SK-N-SH treated with all-trans-retinoic acid at 6 μM for 48 hours (cell line): ENCODE results near the gene DLX1.

ENCODE experiments used
- ATAC-seq: fragments of 200-7000 bp; cut with Tn5 transposase; 3 replicates; pipeline ENCODE4 v1.9.1; 2020; ENCODE audit warnings: mild to moderate bottlenecking, moderate library complexity
- ARNTL ChIP-seq: fragments of 450-650 bp; formaldehyde crosslinking; IDR thresholded peaks from 2 replicates; pipeline ENCODE4 v1.5.0; 2020; ENCODE audit warnings: low read depth, mild to moderate bottlenecking, moderate library complexity, borderline replicate concordance
- GLIS3 ChIP-seq: fragments of 250-450 bp; sonication (Bioruptor Pico); IDR thresholded peaks from 2 replicates; pipeline ENCODE4 v1.5.0; 2020; ENCODE audit warnings: mild to moderate bottlenecking, moderate library complexity
- ISL1 ChIP-seq: fragments of 250-450 bp; sonication (Bioruptor Pico); IDR thresholded peaks from 2 replicates; pipeline ENCODE4 v2.1.2; 2022; ENCODE audit warnings: mild to moderate bottlenecking, moderate library complexity
- PPARA ChIP-seq: fragments of 250-450 bp; sonication (Bioruptor Pico); IDR thresholded peaks from 2 replicates; pipeline ENCODE4 v1.5.0; 2020; ENCODE audit warnings: mild to moderate bottlenecking, borderline replicate concordance
- RARB ChIP-seq: fragments of 250-450 bp; sonication (Bioruptor Pico); IDR thresholded peaks from 2 replicates; pipeline ENCODE4 v1.8.0; 2021; ENCODE audit warnings: mild to moderate bottlenecking, moderate library complexity
- SNAI2 ChIP-seq: fragments of 250-450 bp; sonication (Bioruptor Pico); IDR thresholded peaks from 2 replicates; pipeline ENCODE4 v1.5.0; 2020; ENCODE audit warnings: mild to moderate bottlenecking, moderate library complexity
- TCF4 ChIP-seq: fragments of 250-450 bp; sonication (Bioruptor Pico); IDR thresholded peaks from 2 replicates; pipeline ENCODE4 v1.8.0; 2021; ENCODE audit warnings: mild to moderate bottlenecking, moderate library complexity, borderline replicate concordance
- TOX ChIP-seq: fragments of 250-450 bp; sonication (Bioruptor Pico); IDR thresholded peaks from 2 replicates; pipeline ENCODE4 v1.8.0; 2021; ENCODE audit warnings: mild to moderate bottlenecking, moderate library complexity, borderline replicate concordance
- ZC3H10 ChIP-seq: fragments of 250-450 bp; sonication (Bioruptor Pico); IDR thresholded peaks from 2 replicates; pipeline ENCODE4 v1.5.1; 2021; ENCODE audit warnings: mild to moderate bottlenecking, moderate library complexity
- ZFP30 ChIP-seq: fragments of 450-650 bp; formaldehyde crosslinking; IDR thresholded peaks from 2 replicates; pipeline ENCODE4 v1.5.0; 2022; ENCODE audit warnings: mild to moderate bottlenecking, moderate library complexity
- ZNF565 ChIP-seq: fragments of 450-650 bp; formaldehyde crosslinking; conservative IDR thresholded peaks from 2 replicates; pipeline ENCODE4 v1.5.0; 2020; ENCODE audit warnings: low read depth, mild to moderate bottlenecking, moderate library complexity
- ZNF70 ChIP-seq: fragments of 450-650 bp; formaldehyde crosslinking; IDR thresholded peaks from 2 replicates; pipeline ENCODE4 v1.5.0; 2020; ENCODE audit warnings: mild to moderate bottlenecking, moderate library complexity
- ZNF8 ChIP-seq: fragments of 450-650 bp; formaldehyde crosslinking; IDR thresholded peaks from 2 replicates; pipeline ENCODE4 v1.5.0; 2020; ENCODE audit warnings: mild to moderate bottlenecking, moderate library complexity
- TF ChIP-seq, protein P1 (sequence below): fragments of 250-450 bp; sonication (Bioruptor Pico); IDR thresholded peaks from 2 replicates; pipeline ENCODE4 v1.8.0; 2020; ENCODE audit warnings: mild to moderate bottlenecking, moderate library complexity, borderline replicate concordance
- TF ChIP-seq, protein P2 (sequence below): fragments of 250-450 bp; sonication (Bioruptor Pico); IDR thresholded peaks from 2 replicates; pipeline ENCODE4 v1.8.0; 2021; ENCODE audit warnings: low read depth, mild to moderate bottlenecking, moderate library complexity, borderline replicate concordance
- TF ChIP-seq, protein P3 (sequence below): fragments of 250-450 bp; sonication (Bioruptor Pico); IDR thresholded peaks from 2 replicates; pipeline ENCODE4 v1.5.1; 2021; ENCODE audit warnings: mild to moderate bottlenecking, moderate library complexity
- TF ChIP-seq, protein P4 (sequence below): fragments of 250-450 bp; sonication (Bioruptor Pico); IDR thresholded peaks from 2 replicates; pipeline ENCODE4 v1.5.1; 2020; ENCODE audit warnings: low read depth, mild to moderate bottlenecking, moderate library complexity
- TF ChIP-seq, protein P5 (sequence below): fragments of 250-450 bp; sonication (Bioruptor Pico); IDR thresholded peaks from 2 replicates; pipeline ENCODE4 v1.5.0; 2020; ENCODE audit warnings: mild to moderate bottlenecking, moderate library complexity

The DLX1 gene

DNA sequence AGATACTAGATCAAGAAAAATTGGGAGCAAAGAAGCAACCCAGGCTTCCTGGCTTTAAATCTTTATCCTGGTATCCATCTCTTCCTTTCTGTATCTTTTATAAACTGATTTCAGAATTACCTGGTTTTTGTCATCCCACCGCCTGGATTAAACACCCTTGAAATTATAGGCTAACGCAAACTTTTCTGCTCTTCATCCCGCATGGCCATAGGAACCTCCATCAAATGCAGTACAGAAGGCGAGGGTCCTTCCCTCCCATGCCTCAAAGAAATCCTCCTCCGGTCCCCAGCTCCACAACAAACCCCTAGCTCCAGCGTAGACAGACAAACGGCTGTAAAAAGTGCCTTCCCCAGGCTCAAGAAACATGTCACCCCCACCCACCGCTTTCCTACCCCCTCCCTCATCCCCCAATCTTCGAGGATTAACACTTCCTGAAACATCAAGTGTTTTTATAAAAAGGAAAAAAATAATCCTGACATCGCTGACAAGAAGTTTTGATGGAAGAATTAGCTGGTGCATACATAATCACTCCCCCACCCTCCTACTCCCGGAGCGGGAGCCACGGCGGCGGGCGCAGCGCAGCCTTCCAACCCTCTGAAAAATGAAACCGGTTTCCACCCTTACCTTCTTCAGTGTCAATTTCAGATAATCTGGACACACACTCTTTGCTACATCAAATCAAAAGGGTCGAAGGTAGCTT is 7.6 kb downstream of the DLX1 start:
- TF ChIP-seq RARB (CRISPR knock-in tag) (no peak), ZFP30 (CRISPR knock-in tag) (no peak), GLIS3 (no peak), PPARA (no peak), ZNF565 (CRISPR knock-in tag) (no peak), ZNF70 (no peak), SNAI2 (CRISPR knock-in tag) (no peak), ZNF8 (CRISPR knock-in tag) (no peak), TCF4 (CRISPR knock-in tag) (no peak), TOX (no peak), ZC3H10 (CRISPR knock-in tag) (no peak), ISL1 (CRISPR knock-in tag) (no peak)
- TF ChIP-seq, protein P1, sequence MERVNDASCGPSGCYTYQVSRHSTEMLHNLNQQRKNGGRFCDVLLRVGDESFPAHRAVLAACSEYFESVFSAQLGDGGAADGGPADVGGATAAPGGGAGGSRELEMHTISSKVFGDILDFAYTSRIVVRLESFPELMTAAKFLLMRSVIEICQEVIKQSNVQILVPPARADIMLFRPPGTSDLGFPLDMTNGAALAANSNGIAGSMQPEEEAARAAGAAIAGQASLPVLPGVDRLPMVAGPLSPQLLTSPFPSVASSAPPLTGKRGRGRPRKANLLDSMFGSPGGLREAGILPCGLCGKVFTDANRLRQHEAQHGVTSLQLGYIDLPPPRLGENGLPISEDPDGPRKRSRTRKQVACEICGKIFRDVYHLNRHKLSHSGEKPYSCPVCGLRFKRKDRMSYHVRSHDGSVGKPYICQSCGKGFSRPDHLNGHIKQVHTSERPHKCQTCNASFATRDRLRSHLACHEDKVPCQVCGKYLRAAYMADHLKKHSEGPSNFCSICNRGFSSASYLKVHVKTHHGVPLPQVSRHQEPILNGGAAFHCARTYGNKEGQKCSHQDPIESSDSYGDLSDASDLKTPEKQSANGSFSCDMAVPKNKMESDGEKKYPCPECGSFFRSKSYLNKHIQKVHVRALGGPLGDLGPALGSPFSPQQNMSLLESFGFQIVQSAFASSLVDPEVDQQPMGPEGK (CRISPR knock-in tag) = no peak
- TF ChIP-seq, protein P2, sequence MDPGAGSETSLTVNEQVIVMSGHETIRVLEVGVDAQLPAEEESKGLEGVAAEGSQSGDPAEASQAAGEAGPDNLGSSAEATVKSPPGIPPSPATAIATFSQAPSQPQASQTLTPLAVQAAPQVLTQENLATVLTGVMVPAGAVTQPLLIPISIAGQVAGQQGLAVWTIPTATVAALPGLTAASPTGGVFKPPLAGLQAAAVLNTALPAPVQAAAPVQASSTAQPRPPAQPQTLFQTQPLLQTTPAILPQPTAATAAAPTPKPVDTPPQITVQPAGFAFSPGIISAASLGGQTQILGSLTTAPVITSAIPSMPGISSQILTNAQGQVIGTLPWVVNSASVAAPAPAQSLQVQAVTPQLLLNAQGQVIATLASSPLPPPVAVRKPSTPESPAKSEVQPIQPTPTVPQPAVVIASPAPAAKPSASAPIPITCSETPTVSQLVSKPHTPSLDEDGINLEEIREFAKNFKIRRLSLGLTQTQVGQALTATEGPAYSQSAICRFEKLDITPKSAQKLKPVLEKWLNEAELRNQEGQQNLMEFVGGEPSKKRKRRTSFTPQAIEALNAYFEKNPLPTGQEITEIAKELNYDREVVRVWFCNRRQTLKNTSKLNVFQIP = no peak
- TF ChIP-seq, protein P3, sequence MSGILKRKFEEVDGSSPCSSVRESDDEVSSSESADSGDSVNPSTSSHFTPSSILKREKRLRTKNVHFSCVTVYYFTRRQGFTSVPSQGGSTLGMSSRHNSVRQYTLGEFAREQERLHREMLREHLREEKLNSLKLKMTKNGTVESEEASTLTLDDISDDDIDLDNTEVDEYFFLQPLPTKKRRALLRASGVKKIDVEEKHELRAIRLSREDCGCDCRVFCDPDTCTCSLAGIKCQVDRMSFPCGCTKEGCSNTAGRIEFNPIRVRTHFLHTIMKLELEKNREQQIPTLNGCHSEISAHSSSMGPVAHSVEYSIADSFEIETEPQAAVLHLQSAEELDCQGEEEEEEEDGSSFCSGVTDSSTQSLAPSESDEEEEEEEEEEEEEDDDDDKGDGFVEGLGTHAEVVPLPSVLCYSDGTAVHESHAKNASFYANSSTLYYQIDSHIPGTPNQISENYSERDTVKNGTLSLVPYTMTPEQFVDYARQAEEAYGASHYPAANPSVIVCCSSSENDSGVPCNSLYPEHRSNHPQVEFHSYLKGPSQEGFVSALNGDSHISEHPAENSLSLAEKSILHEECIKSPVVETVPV (CRISPR knock-in tag) = no peak
- TF ChIP-seq, protein P4, sequence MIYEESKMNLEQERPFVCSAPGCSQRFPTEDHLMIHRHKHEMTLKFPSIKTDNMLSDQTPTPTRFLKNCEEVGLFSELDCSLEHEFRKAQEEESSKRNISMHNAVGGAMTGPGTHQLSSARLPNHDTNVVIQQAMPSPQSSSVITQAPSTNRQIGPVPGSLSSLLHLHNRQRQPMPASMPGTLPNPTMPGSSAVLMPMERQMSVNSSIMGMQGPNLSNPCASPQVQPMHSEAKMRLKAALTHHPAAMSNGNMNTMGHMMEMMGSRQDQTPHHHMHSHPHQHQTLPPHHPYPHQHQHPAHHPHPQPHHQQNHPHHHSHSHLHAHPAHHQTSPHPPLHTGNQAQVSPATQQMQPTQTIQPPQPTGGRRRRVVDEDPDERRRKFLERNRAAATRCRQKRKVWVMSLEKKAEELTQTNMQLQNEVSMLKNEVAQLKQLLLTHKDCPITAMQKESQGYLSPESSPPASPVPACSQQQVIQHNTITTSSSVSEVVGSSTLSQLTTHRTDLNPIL (CRISPR knock-in tag) = no peak
- TF ChIP-seq, all 23 proteins: peak for 0
- no peak for ATAC-seq

DNA sequence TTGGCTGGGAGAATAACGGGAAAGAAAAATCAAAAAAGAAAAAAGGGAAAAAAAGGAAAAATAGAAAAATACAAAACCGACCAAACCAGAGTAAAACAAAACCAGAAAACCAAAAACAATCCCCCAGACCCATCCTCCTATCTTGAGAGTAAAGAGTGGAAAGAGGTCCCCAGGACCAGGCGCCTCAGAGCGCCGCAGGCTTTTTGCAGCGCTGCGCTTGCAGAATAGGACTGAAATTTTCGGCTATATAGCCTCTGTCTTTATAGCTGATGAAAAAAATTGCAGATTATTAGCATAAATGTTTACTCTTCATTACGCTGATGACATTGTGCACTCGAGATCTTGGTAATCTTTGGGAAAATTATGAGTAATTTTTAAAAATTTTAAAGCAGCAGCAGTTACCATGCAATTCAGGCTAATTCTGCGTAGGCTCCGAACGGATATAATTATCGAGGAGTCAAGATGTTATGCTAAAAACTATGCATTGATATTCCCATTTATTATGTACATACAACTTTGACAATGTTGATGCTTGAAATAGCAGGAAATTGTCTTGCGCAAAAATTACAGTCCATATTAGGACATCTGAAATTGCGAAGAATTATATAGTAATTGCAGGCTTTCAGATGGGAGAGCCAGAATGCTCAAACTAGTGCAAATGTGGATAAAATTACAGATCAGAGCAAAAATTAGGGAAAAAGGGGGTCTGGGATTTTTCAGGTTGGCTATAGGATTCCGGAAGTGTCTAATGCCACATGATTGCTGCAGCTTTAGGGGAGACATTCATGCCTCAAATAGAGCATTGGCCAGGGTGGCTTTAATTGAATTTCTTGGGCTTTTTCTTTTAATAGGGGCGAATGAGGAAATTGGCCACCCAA is 8.3 kb downstream of the DLX1 start:
- no peak for ATAC-seq
- TF ChIP-seq ARNTL (CRISPR knock-in tag) = no peak
- TF ChIP-seq ZNF8 (CRISPR knock-in tag) = no peak
- TF ChIP-seq, protein P5, sequence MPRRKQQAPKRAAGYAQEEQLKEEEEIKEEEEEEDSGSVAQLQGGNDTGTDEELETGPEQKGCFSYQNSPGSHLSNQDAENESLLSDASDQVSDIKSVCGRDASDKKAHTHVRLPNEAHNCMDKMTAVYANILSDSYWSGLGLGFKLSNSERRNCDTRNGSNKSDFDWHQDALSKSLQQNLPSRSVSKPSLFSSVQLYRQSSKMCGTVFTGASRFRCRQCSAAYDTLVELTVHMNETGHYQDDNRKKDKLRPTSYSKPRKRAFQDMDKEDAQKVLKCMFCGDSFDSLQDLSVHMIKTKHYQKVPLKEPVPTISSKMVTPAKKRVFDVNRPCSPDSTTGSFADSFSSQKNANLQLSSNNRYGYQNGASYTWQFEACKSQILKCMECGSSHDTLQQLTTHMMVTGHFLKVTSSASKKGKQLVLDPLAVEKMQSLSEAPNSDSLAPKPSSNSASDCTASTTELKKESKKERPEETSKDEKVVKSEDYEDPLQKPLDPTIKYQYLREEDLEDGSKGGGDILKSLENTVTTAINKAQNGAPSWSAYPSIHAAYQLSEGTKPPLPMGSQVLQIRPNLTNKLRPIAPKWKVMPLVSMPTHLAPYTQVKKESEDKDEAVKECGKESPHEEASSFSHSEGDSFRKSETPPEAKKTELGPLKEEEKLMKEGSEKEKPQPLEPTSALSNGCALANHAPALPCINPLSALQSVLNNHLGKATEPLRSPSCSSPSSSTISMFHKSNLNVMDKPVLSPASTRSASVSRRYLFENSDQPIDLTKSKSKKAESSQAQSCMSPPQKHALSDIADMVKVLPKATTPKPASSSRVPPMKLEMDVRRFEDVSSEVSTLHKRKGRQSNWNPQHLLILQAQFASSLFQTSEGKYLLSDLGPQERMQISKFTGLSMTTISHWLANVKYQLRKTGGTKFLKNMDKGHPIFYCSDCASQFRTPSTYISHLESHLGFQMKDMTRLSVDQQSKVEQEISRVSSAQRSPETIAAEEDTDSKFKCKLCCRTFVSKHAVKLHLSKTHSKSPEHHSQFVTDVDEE (CRISPR knock-in tag) = no peak
- TF ChIP-seq GLIS3 = no peak
- TF ChIP-seq, protein P3 (CRISPR knock-in tag) = no peak
